Right lobe of liver (tissue), 4 donors: Measurements from ENCODE around the gene APBB2.

ENCODE experiments used
- POLR2A ChIP-seq: fragments of 450-650 bp; IDR thresholded peaks from one replicate; pipeline ENCODE4 v1.6.1; 2017; ENCODE audit warnings: antibody characterized with exemption, mild to moderate bottlenecking
- TF ChIP-seq, protein P1 (sequence below), 4 donors: fragments of 200-600 bp in 3 of 4; fragments of 450-650 bp in 1 of 4; IDR thresholded peaks; one replicate each; pipeline versions ENCODE4 v1.5.1 to v1.8.0; 2016 to 2022; ENCODE audit warnings: antibody characterized with exemption in 4 of 4, mild to moderate bottlenecking in 2 of 4
- donor health status: DM: no; HTN: no; CAD: no.
- donor health status: DM: no; HTN: no; CAD: no.
- donor health status: DM: no; HTN: yes; CAD: no.

- TF ChIP-seq, protein P1, sequence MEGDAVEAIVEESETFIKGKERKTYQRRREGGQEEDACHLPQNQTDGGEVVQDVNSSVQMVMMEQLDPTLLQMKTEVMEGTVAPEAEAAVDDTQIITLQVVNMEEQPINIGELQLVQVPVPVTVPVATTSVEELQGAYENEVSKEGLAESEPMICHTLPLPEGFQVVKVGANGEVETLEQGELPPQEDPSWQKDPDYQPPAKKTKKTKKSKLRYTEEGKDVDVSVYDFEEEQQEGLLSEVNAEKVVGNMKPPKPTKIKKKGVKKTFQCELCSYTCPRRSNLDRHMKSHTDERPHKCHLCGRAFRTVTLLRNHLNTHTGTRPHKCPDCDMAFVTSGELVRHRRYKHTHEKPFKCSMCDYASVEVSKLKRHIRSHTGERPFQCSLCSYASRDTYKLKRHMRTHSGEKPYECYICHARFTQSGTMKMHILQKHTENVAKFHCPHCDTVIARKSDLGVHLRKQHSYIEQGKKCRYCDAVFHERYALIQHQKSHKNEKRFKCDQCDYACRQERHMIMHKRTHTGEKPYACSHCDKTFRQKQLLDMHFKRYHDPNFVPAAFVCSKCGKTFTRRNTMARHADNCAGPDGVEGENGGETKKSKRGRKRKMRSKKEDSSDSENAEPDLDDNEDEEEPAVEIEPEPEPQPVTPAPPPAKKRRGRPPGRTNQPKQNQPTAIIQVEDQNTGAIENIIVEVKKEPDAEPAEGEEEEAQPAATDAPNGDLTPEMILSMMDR (IDR thresholded peaks at IDR 0.05), result no peak
- no peak for TF ChIP-seq POLR2A
Measured at GRCh38 chr4:41154010-41154813, 60.1 kb downstream of the APBB2 start.
